Medulla oblongata (tissue), 1 donor: Measurements from ENCODE around the gene DOCK1.

ENCODE experiments used
- DNase-seq: peaks from one replicate; pipeline ENCODE4 v3.0.0-alpha.2; 2015; ENCODE audit errors: extremely low spot score

DOCK1 gene

GRCh38 chr10:127458016-127458810, 553.0 kb downstream of the DOCK1 start:
- no peak for DNase-seq

- DNase-seq = no peak
Observed at GRCh38 chr10:127458829-127459228, 553.6 kb downstream of the DOCK1 start.

- no peak for DNase-seq
Observed at GRCh38 chr10:127459918-127460317, 554.7 kb downstream of the DOCK1 start.

- no peak for DNase-seq
Observed at GRCh38 chr10:127462643-127463295, 557.5 kb downstream of the DOCK1 start.

- DNase-seq = no peak
Observed at GRCh38 chr10:127463548-127463947, 558.3 kb downstream of the DOCK1 start.

- no peak for DNase-seq
Observed at GRCh38 chr10:127464561-127464960, 559.3 kb downstream of the DOCK1 start.

GRCh38 chr10:127467811-127468210, 562.6 kb downstream of the DOCK1 start:
- DNase-seq = no peak

GRCh38 chr10:127468632-127469031, 563.4 kb downstream of the DOCK1 start:
- DNase-seq = no peak

GRCh38 chr10:127470911-127471310, 565.7 kb downstream of the DOCK1 start:
- no peak for DNase-seq

GRCh38 chr10:127472976-127473375, 567.7 kb downstream of the DOCK1 start:
- no peak for DNase-seq

GRCh38 chr10:127474501-127474900, 569.3 kb downstream of the DOCK1 start:
- DNase-seq = no peak

GRCh38 chr10:127485153-127485857, 580.1 kb downstream of the DOCK1 start:
- no peak for DNase-seq

- DNase-seq = no peak
Observed at GRCh38 chr10:127486355-127486754, 581.1 kb downstream of the DOCK1 start.

- DNase-seq = no peak
Observed at GRCh38 chr10:127492607-127493250, 587.5 kb downstream of the DOCK1 start.

GRCh38 chr10:127496035-127496434, 590.8 kb downstream of the DOCK1 start:
- DNase-seq = no peak

GRCh38 chr10:127497685-127498084, 592.5 kb downstream of the DOCK1 start:
- DNase-seq = no peak

- DNase-seq = no peak
Observed at GRCh38 chr10:127498087-127498486, 592.9 kb downstream of the DOCK1 start.

GRCh38 chr10:127500127-127500526, 594.9 kb downstream of the DOCK1 start:
- no peak for DNase-seq
